ENCODE measurements around the gene KPNB1. TPM values are rescaled to one million over a fixed set of nuclear protein-coding genes. Genes with fewer than 3 reads are reported as not detected.
A peak's percentile ranks its signal among the peaks of the same experiment; 100 is the strongest.

KPNB1 gene
- polyA plus RNA-seq, 3 donors: 5.8 to 83.3 (median 13.2) TPM

GRCh38 chr17:47676510-47677165 is 26.9 kb downstream of the KPNB1 start:
- H3K4me2 ChIP-seq (replicated peaks; ENCODE audit: extremely low read depth, low read length, poor library complexity, severe bottlenecking): no peak overlapping the region
- H3K4me1 ChIP-seq (ENCODE audit: control insufficient read depth in 1 of 2, insufficient read depth in 2 of 2, low read length in 2 of 2): peaks cover 2 to 4% of the 10 kb centered on the region in 2 donors
- 80% methylated on average over 2 of the region's 7 CpGs for WGBS (ENCODE audit: insufficient coverage)
- no peak overlapping the region for H3K27ac Mint-ChIP-seq
- no peaks in the 10 kb centered on the region for H3K9me3 ChIP-seq (replicated peaks in 1 of 2; ENCODE audit: control insufficient read depth in 1 of 2, insufficient read depth in 1 of 2, low read length in 2 of 2)
- no peaks in the 10 kb centered on the region for H3K27me3 Mint-ChIP-seq (ENCODE audit: low read depth in 3 of 3)
- intact Hi-C loops (cut with micrococcal nuclease): no loop called here
- peaks cover 17% of the 10 kb centered on the region for H3K79me2 ChIP-seq (ENCODE audit: insufficient read depth, low read length)
- TF ChIP-seq CTCF (IDR thresholded peaks at IDR 0.05): no peak
- H3K27me3 ChIP-seq (ENCODE audit: control insufficient read depth in 2 of 2, insufficient read depth in 2 of 2, low read length in 2 of 2): no peaks in the 10 kb centered on the region
- H3K9me3 Mint-ChIP-seq: peaks cover 0 to 1% (median 0%) of the 10 kb centered on the region in 7 donors
- H3K4me3 ChIP-seq (replicated peaks in 1 of 3; ENCODE audit: low read depth in 2 of 3, low read length in 3 of 3): no peak overlapping the region
- no peak overlapping the region for H3K27ac ChIP-seq (ENCODE audit: low read depth in 1 of 2, low read length in 2 of 2)
- H3K4me1 Mint-ChIP-seq: peaks cover 1% of the 10 kb centered on the region
- no peak overlapping the region for H2AFZ ChIP-seq (ENCODE audit: insufficient read depth, low read depth, low read length, poor library complexity, severe bottlenecking)
- H3K36me3 Mint-ChIP-seq: peaks cover 90 to 98% of the 10 kb centered on the region in 2 donors
- peaks cover 95 to 100% of the 10 kb centered on the region in 2 donors for H3K36me3 ChIP-seq (replicated peaks in 1 of 2; ENCODE audit: control insufficient read depth in 1 of 2, insufficient read depth in 2 of 2, low read length in 2 of 2)
- no peak overlapping the region for H3K9ac ChIP-seq (ENCODE audit: insufficient read depth, low read length, poor library complexity, severe bottlenecking)
- DNase-seq: no peak
- H4K20me1 ChIP-seq (ENCODE audit: insufficient read depth, low read length): peaks cover 74% of the 10 kb centered on the region
- no peak overlapping the region for H3K4me3 Mint-ChIP-seq

- no peaks in the 10 kb centered on the region for H3K4me1 Mint-ChIP-seq
- peaks cover 0 to 1% (median 0%) of the 10 kb centered on the region in 7 donors for H3K9me3 Mint-ChIP-seq
- Histone ChIP-seq H3K4me3 (replicated peaks in 1 of 3; ENCODE audit: low read depth in 2 of 3, low read length in 3 of 3) (no peak overlapping the region), H3K27ac (ENCODE audit: low read depth in 1 of 2, low read length in 2 of 2) (no peak overlapping the region), H3K4me1 (ENCODE audit: control insufficient read depth in 1 of 2, insufficient read depth in 2 of 2, low read length in 2 of 2) (no peaks in the 10 kb centered on the region), H3K4me2 (replicated peaks; ENCODE audit: extremely low read depth, low read length, poor library complexity, severe bottlenecking) (no peak overlapping the region), H3K9me3 (replicated peaks in 1 of 2; ENCODE audit: control insufficient read depth in 1 of 2, insufficient read depth in 1 of 2, low read length in 2 of 2) (no peaks in the 10 kb centered on the region), H3K79me2 (ENCODE audit: insufficient read depth, low read length) (peaks cover 9% of the 10 kb centered on the region), H3K27me3 (ENCODE audit: control insufficient read depth in 2 of 2, insufficient read depth in 2 of 2, low read length in 2 of 2) (no peaks in the 10 kb centered on the region), H3K9ac (ENCODE audit: insufficient read depth, low read length, poor library complexity, severe bottlenecking) (no peak overlapping the region), H3K36me3 (replicated peaks in 1 of 2; ENCODE audit: control insufficient read depth in 1 of 2, insufficient read depth in 2 of 2, low read length in 2 of 2) (peaks cover 91 to 100% of the 10 kb centered on the region in 2 donors), H4K20me1 (ENCODE audit: insufficient read depth, low read length) (peaks cover 75% of the 10 kb centered on the region), H2AFZ (ENCODE audit: insufficient read depth, low read depth, low read length, poor library complexity, severe bottlenecking) (no peak overlapping the region)
- H3K36me3 Mint-ChIP-seq: peaks cover 92 to 98% of the 10 kb centered on the region in 2 donors
- 100% methylated on average over 6 of the region's 7 CpGs for WGBS (ENCODE audit: insufficient coverage)
- TF ChIP-seq CTCF (IDR thresholded peaks at IDR 0.05): no peak
- H3K27ac Mint-ChIP-seq: peak overlapping the region in 2 of 7 donors; percentile 46 to 55
- H3K4me3 Mint-ChIP-seq: no peak overlapping the region
- intact Hi-C loops (cut with micrococcal nuclease): no loop called here
- no peaks in the 10 kb centered on the region for H3K27me3 Mint-ChIP-seq (ENCODE audit: low read depth in 3 of 3)
- DNase-seq: no peak
These were observed 28.5 kb downstream of the KPNB1 start for GRCh38 chr17:47678196-47678595.

Measured in CD14-positive monocyte (primary cell).